IPS DF 6.9 (cell line): ENCODE results near the gene SNAP91.
"Not testable (repeated sequence)": the region's sequence is repeated elsewhere in the genome, so short reads cannot be mapped to it uniquely, and the experiment has no call there.

Experiments
- DNase-seq: peaks from one replicate; pipeline ENCODE4 v3.0.0-alpha.2; 2013; ENCODE audit warnings: low read depth, low spot score
- H3K27ac ChIP-seq: one replicate; pipeline ENCODE4 v1.5.1; 2013; ENCODE audit warnings: low read length, control low read depth
- H3K27me3 ChIP-seq: 2 replicates; pipeline ENCODE4 v1.6.1; 2013; ENCODE audit warnings: mild to moderate bottlenecking, low read length; ENCODE audit not compliant: control insufficient read depth, insufficient read depth
- H3K36me3 ChIP-seq: 2 replicates; pipeline ENCODE4 v1.6.1; 2013; ENCODE audit warnings: low read length; ENCODE audit not compliant: control insufficient read depth, insufficient read depth
- H3K4me1 ChIP-seq: 2 replicates; pipeline ENCODE4 v1.6.1; 2013; ENCODE audit warnings: low read length; ENCODE audit not compliant: control insufficient read depth, insufficient read depth
- H3K4me3 ChIP-seq: 2 replicates; pipeline ENCODE4 v1.5.1; 2013; ENCODE audit warnings: mild to moderate bottlenecking, low read length
- H3K9me3 ChIP-seq: 2 replicates; pipeline ENCODE4 v1.6.1; 2013; ENCODE audit warnings: low read length, inconsistent platforms; ENCODE audit not compliant: control insufficient read depth, insufficient read depth
- WGBS: extraction: QIAGEN DNeasy Blood & Tissue Kit; methylation state at CpG from one replicate; pipeline ENCODE4 v1.1.7; 2013; ENCODE audit warnings: mixed read lengths, missing lambda C conversion rate; ENCODE audit not compliant: insufficient read length, insufficient coverage; 5-methylcytosine and 5-hydroxymethylcytosine counted together

SNAP91 gene

GRCh38 chr6:83633149-83633548 is 75.8 kb downstream of the SNAP91 start:
- Histone ChIP-seq H3K4me1 (peaks cover 2% of the 10 kb centered on the region), H3K36me3 (no peaks in the 10 kb centered on the region), H3K4me3 (no peak overlapping the region), H3K27ac (no peak overlapping the region), H3K27me3 (no peaks in the 10 kb centered on the region), H3K9me3 (no peaks in the 10 kb centered on the region)
- WGBS: no CpG with 5 or more reads among the region's 2 CpGs
- no peak for DNase-seq

DNA sequence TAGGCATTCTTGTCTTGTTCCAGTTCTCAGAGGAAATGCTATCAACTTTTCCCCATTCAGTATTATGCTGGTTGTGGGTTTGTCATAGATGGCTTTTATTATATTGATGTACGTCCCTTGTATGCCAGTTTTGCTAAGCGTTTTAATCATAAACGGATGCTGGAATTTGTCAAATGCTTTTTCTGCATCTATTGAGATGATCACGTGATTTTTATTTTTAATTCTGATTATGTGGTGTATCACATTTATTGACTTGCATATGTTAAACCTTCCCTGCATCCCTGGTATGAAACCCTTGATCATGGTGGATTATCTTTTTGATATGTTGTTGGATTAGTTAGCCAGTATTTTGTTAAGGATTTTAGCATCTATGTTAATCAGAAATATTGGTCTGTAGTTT is 79.0 kb downstream of the SNAP91 start:
- H3K36me3 ChIP-seq, H3K4me1 ChIP-seq, H3K9me3 ChIP-seq, H3K27me3 ChIP-seq, H3K4me3 ChIP-seq, DNase-seq, H3K27ac ChIP-seq: not testable (repeated sequence)
- no CpG with 5 or more reads among the region's 4 CpGs for WGBS

DNA sequence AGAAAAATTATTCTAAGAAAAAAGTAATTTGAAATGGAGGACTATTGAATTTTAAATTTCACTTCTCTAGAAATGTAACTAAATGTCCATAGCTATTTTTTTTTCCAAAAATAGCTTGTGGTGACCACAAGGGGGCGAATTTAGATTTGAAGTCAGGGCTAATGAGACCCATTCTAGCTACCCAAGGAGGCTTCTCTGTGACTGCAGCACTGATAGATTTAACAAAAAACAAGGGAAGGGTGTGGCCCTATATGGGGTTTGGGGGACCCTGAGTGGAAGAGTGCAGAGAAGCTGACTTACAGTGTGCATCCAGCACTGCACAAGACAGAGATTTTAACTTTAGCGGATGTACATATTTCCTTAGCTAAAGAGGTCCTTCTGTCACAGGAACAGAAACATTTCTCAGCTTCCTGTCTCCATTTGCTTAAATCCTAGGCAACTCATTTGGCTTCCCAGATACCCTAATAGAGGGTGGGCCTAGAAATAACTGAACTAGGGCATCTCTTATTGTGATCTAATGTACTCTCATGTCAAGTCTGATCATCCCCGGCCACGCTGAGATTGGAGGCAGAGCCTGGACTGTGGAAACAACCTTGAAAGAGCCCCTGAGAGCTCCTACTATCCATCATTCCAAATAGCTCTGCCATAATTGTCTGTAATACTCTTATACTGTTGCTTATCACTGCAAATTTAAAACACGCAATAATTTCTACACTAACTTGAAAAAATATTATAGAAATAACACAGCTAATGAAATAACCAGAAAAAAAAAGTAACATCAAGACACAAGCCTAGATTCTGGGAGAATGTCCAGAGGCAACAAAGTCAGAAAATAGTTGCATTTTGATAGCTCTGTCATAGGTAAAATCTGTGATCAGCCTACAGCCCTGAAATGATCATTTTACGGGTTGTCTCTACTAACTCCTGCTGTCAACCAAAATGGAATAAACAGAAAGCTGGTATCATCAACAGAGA is 93.6 kb downstream of the SNAP91 start:
- no peak for DNase-seq
- 100% methylated on average over 1 of the region's 6 CpGs for WGBS
- Histone ChIP-seq H3K4me3 (no peak overlapping the region), H3K27ac (no peak overlapping the region), H3K4me1 (no peaks in the 10 kb centered on the region), H3K27me3 (no peaks in the 10 kb centered on the region), H3K36me3 (no peaks in the 10 kb centered on the region), H3K9me3 (no peaks in the 10 kb centered on the region)

DNA sequence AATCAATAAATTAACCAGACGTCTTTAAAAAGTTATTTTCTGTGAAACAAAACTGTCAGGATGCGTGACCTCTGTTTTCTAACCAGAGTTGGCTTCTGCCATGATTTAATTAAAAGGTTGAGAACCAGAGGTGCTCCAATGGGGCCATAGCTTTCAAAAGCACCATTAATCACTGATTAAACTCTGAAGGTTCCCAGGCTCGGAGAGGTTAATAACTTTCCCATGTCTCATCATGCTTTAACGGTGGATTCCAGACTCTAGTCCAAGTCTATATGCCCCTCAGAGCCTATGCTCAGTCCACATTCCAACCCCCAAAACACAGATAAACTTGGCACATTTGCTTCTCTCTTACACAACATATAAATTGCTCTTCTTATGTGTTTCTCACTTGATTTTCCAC is 95.5 kb downstream of the SNAP91 start:
- WGBS: no CpG with 5 or more reads among the region's 4 CpGs
- Histone ChIP-seq H3K9me3 (no peaks in the 10 kb centered on the region), H3K4me1 (no peaks in the 10 kb centered on the region), H3K4me3 (no peak overlapping the region), H3K36me3 (no peaks in the 10 kb centered on the region), H3K27ac (no peak overlapping the region), H3K27me3 (no peaks in the 10 kb centered on the region)
- DNase-seq: no peak

- Histone ChIP-seq H3K27me3 (no peaks in the 10 kb centered on the region), H3K4me1 (no peaks in the 10 kb centered on the region), H3K9me3 (no peaks in the 10 kb centered on the region), H3K36me3 (no peaks in the 10 kb centered on the region), H3K27ac (no peak overlapping the region), H3K4me3 (no peak overlapping the region)
- WGBS: no CpG with 5 or more reads among the region's 2 CpGs
- DNase-seq: no peak
Observed at GRCh38 chr6:83609248-83609647, 99.7 kb downstream of the SNAP91 start.

DNA sequence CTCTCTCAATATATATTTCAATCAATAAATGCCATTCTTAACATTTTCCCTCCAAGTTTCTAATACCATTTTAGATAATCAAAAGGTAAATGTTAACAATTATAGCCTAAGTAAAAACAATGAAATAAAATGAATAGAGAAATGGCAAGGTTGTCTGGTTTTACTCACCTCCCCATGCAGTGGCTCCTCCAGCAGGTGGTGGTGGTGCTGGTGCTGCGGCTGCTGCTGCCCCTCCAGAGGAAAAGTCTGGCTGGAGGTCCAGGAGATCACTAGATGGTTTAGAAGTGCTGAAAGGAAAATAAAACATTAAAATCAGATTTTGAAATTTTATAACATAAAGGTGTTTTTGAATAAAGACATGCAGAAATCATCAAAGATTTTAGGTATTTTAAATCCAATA is 103.4 kb downstream of the SNAP91 start:
- no peak for DNase-seq
- H3K9me3 ChIP-seq: no peaks in the 10 kb centered on the region
- WGBS: no CpG with 5 or more reads among the region's 1 CpG

GRCh38 chr6:83603551-83603950 is 105.3 kb downstream of the SNAP91 start:
- H3K27me3 ChIP-seq: no peaks in the 10 kb centered on the region
- H3K9me3 ChIP-seq: no peaks in the 10 kb centered on the region
- H3K36me3 ChIP-seq: no peaks in the 10 kb centered on the region
- H3K4me1 ChIP-seq: no peaks in the 10 kb centered on the region
- WGBS: no CpG with 5 or more reads among the region's 2 CpGs
- no peak overlapping the region for H3K4me3 ChIP-seq
- DNase-seq: no peak
- H3K27ac ChIP-seq: no peak overlapping the region

More for the DNA sequence above, 103.4 kb downstream of the SNAP91 start:
- Histone ChIP-seq H3K4me1 (no peaks in the 10 kb centered on the region), H3K27me3 (no peaks in the 10 kb centered on the region), H3K36me3 (no peaks in the 10 kb centered on the region), H3K27ac (no peak overlapping the region), H3K4me3 (no peak overlapping the region)

GRCh38 chr6:83601119-83601518 is 107.8 kb downstream of the SNAP91 start:
- no peak for DNase-seq
- H3K27me3 ChIP-seq: no peaks in the 10 kb centered on the region
- no peak overlapping the region for H3K4me3 ChIP-seq
- no peaks in the 10 kb centered on the region for H3K36me3 ChIP-seq
- no peak overlapping the region for H3K27ac ChIP-seq
- H3K9me3 ChIP-seq: no peaks in the 10 kb centered on the region
- no CpG with 5 or more reads among the region's 3 CpGs for WGBS
- no peaks in the 10 kb centered on the region for H3K4me1 ChIP-seq

- Histone ChIP-seq H3K4me1 (no peaks in the 10 kb centered on the region), H3K27me3 (no peaks in the 10 kb centered on the region), H3K4me3 (no peak overlapping the region), H3K36me3 (no peaks in the 10 kb centered on the region), H3K9me3 (no peaks in the 10 kb centered on the region), H3K27ac (no peak overlapping the region)
- WGBS: no CpG with 5 or more reads among the region's 1 CpG
- no peak for DNase-seq
Observed at GRCh38 chr6:83600459-83600858, 108.4 kb downstream of the SNAP91 start.

DNA sequence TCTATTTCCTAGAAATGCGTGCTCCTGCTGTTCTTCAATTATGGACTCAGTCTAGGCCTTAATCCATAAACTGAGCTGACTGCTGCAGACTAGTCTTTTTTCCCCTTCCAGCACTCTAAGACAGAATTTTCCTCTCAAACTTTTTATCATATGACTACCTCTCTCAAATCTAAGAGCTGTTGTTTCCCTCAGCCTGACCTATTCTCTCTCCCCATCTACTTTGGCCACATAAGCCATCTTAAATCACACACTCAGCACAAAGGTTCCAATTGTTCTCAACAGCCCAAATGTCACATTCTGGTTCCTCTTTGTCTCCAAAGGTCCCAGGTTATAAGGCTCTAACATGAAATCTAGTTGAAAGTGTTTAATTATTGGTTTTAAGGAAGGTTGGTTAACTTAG is 111.4 kb downstream of the SNAP91 start:
- Histone ChIP-seq H3K36me3 (no peaks in the 10 kb centered on the region), H3K4me3 (no peak overlapping the region), H3K27ac (no peak overlapping the region), H3K9me3 (no peaks in the 10 kb centered on the region), H3K27me3 (no peaks in the 10 kb centered on the region), H3K4me1 (no peaks in the 10 kb centered on the region)
- no CpG with 5 or more reads among the region's 1 CpG for WGBS
- DNase-seq: no peak

DNA sequence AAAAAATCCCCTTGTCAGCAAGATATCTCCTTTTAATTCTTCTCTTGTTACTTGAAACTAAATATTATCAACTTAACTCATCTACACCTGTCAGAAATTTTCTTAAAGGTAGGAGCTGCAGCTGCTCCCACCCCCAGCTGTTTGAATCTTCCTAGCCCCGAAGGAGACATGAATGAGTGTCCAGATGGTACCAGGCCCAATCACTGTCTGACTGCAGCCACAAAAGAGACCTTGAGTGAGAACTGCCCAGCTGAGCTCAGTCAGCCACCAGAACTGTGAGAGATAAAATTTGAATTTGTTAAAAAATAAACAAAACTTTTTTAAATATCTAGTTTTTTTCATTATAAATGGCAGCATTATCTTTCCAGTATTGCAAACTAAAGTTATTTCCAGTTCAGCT is 111.8 kb downstream of the SNAP91 start:
- DNase-seq: no peak
- Histone ChIP-seq H3K27me3 (no peaks in the 10 kb centered on the region), H3K4me3 (no peak overlapping the region), H3K27ac (no peak overlapping the region), H3K4me1 (no peaks in the 10 kb centered on the region), H3K36me3 (no peaks in the 10 kb centered on the region), H3K9me3 (no peaks in the 10 kb centered on the region)
- WGBS: no CpG with 5 or more reads among the region's 1 CpG
